ENCODE measurements around the gene STAC.
"Not testable (repeated sequence)": the region's sequence is repeated elsewhere in the genome, so short reads cannot be mapped to it uniquely, and the experiment has no call there.

The STAC gene

GRCh38 chr3:36520241-36521006 is 140.1 kb downstream of the STAC start:
- no peak for DNase-seq

DNA sequence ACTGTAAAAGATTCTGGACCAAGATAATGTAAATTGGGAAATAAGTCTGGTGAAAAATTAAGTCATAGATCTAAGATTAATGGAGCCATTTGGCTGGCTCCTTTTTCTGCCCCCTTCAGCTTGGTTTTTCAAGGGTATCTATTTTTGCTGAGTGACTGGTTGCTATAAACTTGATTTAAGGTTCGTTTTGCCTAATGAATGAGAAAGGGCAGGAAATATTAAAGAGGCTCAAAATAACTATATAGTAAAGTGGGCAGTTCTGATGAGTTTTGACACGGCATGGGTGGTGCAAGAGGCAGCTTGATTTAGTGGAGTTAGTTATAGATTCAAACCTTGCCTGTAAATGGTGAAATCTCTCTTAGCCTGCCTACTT is 140.7 kb downstream of the STAC start:
- no peak for DNase-seq

DNA sequence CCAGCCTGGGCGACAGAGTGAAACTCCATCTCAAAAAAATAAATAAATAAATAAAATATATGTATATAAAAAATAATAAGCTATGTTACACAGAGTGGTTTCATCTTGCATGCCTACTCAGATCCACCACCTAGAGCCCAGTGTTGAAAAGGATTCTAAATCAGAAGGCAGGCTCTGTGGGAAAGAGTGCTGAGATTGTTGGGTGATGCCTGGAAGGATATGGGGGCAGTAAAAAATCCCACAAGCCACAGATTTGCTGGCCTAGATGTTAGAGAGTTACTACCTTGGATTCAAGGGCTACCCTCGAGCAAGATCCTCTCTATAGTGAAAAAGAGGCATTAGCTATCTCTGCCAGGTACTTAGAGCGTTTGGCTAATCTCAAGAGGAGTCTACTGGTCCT is 144.3 kb downstream of the STAC start:
- no peak for DNase-seq

DNA sequence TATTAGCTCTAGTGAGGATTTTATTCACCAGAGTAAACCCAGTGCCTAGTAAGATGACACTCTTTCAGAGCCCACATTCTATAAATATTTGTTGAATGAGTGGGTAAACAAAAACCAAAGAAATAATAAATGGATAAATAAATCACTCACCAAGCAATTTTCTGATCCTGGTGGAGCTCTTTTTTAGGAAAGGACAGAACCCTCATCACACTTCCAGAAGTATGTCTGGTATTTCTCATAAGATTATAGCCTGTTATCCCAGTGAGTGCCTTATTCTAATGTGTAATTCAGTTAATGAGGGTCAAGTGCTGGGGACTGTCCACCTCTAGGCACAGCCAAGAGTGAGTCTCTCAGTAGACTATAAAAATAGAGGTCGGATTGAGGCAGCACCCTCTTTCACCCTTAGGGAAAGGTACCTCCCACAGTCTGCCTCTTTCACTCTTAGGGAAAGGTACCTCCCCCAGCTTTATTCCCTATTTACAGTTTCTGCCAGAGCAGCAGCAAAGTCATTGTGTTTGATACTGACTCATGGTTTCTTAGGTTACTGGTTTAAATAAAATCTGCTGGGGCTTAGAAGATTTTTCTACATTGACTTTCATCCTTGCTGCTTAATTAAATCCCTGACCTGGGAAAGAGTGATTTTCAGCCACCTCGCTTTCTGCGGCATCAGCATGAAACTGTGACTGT is 145.0 kb downstream of the STAC start:
- no peak for DNase-seq

- no peak for DNase-seq
Observed at GRCh38 chr3:36538136-36538749, 157.9 kb downstream of the STAC start.

DNA sequence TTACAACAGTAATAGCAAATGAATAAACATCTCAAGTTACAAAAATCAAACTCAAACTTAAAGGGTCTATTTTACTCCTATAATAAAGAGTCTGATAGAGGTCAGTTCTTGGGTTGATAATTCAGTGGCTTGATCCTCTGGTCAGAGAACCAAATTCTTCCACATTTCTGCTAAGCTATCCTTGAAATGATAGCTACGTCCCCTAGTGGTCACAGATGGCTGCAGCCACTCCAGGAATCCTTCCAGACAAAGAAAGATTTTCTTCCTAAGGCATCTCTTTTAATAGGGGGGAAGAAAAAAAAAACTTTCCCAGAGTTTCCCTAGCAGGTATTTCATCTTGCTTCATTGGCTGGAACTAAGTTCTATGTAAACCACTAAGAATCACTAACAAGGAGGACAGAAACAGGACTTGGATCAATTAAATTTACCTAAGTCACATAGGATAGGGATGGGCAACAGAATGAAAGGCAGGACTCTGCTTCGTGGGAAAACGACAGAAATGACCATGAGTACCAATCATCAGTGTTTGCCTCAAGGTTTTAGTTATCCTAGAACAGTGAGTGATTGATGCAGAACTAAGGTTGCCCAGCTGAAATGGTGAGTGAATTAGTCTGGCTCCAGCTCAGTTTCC is 160.7 kb downstream of the STAC start:
- DNase-seq, result no peak

DNA sequence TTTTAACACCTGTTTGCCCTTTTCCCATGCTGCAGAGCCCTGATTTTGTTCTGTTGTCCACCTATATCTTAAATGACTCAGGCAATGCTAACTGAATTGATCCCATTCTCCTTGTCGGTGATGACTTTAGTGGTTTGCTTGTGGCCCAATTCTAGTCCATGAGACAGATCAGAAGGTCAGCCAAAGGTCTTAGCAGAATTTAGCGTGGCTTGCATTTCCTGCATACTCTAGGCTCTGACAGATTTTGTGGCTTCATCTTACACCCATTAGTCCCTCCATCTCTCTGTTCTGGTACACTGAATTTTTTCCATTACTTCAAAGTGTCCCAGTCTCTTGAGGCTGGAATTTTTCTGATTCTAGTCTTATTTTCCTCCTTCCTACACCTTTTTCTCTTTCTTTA is 161.9 kb downstream of the STAC start:
- no peak for DNase-seq

GRCh38 chr3:36543276-36543997 is 163.1 kb downstream of the STAC start:
- peak in 1 of 14 donors; percentile 31 for DNase-seq

DNA sequence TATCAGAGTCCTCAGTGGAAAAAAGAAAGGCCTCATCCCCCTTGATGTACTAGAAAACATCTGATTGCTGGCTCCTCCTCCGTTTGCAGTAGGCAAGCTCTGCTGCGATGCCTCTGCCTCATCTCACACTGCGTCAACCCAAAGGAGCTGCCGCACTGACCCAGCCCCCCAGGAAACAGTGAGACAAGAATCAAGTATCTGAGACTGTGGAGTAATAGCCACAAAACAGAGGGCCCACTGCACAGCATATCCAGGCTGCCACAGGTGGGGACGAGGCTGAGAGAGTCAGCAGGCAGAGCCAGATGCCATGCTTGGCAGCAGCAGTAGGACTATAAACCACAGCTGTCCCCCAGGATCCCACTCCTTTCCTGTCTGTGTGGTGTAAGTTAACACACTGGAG is 165.9 kb downstream of the STAC start:
- DNase-seq, result no peak

DNA sequence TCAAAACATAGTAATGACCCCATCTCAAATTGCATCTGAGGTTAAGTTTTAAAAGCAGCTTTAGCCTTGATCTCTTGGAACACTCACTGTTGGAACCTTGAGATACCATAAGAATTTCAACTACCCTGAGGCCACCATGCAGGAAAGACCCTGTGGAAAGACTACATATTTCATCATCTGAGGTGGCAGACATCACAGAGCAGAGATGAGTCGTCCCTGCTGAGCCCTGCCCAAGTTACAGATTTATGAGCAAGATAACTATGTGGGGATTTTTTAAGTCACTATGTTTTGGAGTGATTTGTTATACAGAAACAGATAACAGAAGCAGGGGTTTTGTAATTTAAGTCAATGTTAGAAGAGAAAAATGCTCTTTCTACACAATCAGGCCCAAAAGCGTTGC is 168.4 kb downstream of the STAC start:
- no peak for DNase-seq

GRCh38 chr3:36557021-36557707 is 176.9 kb downstream of the STAC start:
- no peak for DNase-seq

GRCh38 chr3:36557708-36558421 is 177.6 kb downstream of the STAC start:
- no peak for DNase-seq

- DNase-seq, result peak in 1 of 14 donors; percentile 1
Observed at GRCh38 chr3:36558961-36559360, 178.7 kb downstream of the STAC start.

DNA sequence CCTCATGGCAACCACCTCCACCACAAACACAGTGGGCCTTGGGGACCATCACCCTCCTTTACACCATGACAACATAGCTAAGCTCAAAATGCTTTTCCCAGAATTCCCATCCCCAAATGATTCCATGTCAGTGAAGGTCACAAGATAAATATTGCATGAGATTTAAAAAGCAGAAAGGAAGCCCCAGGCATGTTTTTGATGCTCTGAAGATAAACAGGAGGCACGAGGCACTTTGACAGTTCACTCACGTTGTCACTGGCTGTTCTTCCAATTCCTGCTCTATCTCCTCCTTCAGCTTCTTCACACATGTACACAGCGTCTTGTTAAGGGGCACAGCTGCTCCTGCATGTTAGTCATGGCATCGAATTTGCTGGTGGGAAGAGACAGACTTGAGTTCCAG is 180.4 kb downstream of the STAC start:
- no peak for DNase-seq

GRCh38 chr3:36561601-36562000 is 181.3 kb downstream of the STAC start:
- DNase-seq, result no peak

DNA sequence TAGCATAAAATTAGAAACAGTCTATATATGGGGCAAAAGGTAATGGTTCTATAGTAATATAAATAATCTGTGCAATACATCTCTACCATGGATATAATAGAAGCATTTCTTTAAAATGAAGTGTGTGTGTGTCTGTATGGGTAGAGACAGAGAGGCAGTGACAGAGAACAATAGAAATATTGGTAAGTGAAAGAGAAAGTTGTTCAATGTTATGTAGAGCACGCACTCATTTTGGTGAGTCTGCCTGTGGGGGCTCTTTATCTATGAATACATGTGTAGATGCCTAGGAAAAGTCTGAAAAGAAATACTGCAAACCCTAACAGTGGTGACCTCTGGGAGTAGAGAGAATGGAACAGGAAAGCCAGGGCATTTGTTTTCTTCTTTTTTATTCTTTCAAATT is 182.6 kb downstream of the STAC start:
- no peak for DNase-seq

DNA sequence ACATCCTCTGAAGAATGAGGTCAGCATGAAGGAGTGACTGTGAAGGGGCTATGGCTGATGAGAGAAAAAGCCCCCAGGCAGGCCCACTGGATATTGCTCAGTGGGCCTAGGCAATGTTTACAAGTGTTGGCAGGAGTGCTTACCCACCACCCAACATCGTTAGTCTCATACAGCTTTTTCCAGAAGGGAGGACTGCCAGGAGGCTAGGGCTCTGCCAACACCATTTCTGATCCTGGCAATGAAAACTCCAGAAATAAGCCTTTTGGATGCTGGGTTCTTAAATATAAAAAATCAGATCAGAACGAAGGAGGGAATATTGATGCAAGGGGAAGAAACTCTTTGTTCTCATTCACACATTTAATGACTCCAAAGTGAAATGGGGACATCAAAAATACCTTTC is 194.9 kb downstream of the STAC start:
- DNase-seq, result no peak

DNA sequence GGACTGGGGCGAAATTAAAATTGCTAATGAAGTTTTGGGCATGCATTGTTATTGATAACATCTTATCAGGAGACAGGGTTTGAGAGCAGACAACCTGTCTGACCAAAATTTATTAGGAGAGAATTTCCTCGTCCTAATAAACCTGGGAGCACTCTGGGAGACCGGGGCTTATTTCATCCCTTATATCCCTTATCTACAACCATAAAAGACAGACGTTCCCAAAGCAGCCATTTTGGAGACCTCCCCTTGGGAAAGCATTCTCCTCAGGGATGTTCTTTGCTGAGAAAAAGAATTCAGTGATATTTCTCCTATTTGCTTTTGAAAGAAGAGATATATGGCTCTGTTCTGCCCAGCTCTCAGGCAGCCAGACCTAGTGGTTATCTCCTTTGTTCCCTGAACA is 198.1 kb downstream of the STAC start:
- not testable (repeated sequence) for DNase-seq

DNA sequence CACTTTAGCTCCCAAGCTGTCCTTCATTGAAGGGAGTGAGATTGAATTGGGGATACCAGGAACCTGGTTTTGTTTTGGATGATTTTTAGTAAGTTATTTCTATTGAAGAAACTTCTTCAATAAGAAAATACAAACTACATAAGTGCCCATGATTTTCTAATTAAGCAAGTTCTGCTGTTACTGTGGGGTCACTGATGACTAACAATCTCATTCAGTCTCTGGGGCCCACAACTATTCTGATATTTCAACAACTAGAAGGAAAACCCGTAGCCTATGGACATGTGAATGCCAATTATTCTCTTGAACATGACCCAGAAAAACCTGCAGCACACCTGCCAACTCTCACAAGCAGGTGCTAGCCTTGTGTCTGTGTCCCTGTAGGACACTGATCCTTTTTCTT is 199.4 kb downstream of the STAC start:
- no peak for DNase-seq

DNA sequence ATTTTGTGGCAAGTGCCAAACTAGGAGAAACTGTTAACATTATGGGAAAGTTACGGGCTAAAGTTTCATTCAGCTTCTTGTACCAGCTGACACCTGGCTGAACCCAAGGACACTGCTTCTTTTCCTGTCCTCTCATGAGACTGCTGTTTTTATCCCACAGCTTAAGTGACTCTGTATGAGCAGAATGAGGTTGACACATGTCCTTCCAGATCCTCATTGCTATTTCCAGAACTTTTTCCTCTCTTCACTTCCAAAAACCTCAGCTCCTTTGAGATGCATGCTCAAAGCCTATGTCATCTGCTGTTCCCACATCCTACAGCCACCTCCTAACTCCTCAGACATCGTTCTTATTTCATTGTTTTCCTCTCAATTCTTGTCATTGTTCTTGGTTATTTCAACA is 200.4 kb downstream of the STAC start:
- no peak for DNase-seq

DNA sequence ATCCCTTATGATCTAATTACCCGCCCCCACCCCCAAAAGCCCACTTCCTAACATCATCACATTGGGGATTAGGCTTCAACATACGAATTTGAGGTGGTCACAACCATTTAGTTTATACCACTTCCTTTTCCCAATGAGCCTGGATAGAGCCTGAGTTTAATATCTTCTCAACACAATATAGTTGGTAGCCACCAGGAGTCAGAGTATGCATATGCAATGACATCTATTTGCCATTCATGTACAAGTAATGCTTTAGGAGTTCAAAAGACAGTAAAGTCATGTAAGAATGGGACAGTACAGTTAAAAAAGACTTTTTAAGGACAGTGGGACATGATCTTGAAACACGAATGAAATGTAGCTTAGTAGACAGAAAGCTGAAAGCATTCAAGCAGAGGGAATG is 211.7 kb downstream of the STAC start:
- no peak for DNase-seq

All from C1 segment of cervical spinal cord (tissue), 14 donors.